ENCODE data around the gene MYO5B. TPM values are rescaled to one million over a fixed set of nuclear protein-coding genes. Genes with fewer than 3 reads are reported as not detected.

Gene MYO5B
- total RNA-seq, 1 donor from 2014 or later, result 1.8 TPM

GRCh38 chr18:49863769-49864621, 331.0 kb downstream of the MYO5B start:
- DNase-seq (ENCODE audit: extremely low read depth, low read depth, low spot score), result no peak

GRCh38 chr18:49862656-49863385, 332.1 kb downstream of the MYO5B start:
- DNase-seq (ENCODE audit: extremely low read depth, low read depth, low spot score), result no peak

GRCh38 chr18:49861659-49862058, 333.3 kb downstream of the MYO5B start:
- no peak for DNase-seq (ENCODE audit: extremely low read depth, low read depth, low spot score)

GRCh38 chr18:49859725-49860124, 335.2 kb downstream of the MYO5B start:
- DNase-seq (ENCODE audit: extremely low read depth, low read depth, low spot score), result no peak

- DNase-seq (ENCODE audit: extremely low read depth, low read depth, low spot score), result no peak
Observed at GRCh38 chr18:49859021-49859359, 336.0 kb downstream of the MYO5B start.

- peak; percentile 41 for DNase-seq (ENCODE audit: extremely low read depth, low read depth, low spot score)
Observed at GRCh38 chr18:49858309-49859020, 336.5 kb downstream of the MYO5B start.

- no peak for DNase-seq (ENCODE audit: extremely low read depth, low read depth, low spot score)
Observed at GRCh38 chr18:49857708-49858107, 337.2 kb downstream of the MYO5B start.

- DNase-seq (ENCODE audit: extremely low read depth, low read depth, low spot score), result no peak
Observed at GRCh38 chr18:49856496-49856895, 338.5 kb downstream of the MYO5B start.

GRCh38 chr18:49855711-49856415, 339.1 kb downstream of the MYO5B start:
- DNase-seq (ENCODE audit: extremely low read depth, low read depth, low spot score), result no peak

- DNase-seq (ENCODE audit: extremely low read depth, low read depth, low spot score), result no peak
Observed at GRCh38 chr18:49854681-49855080, 340.3 kb downstream of the MYO5B start.

GRCh38 chr18:49853436-49853835, 341.5 kb downstream of the MYO5B start:
- no peak for DNase-seq (ENCODE audit: extremely low read depth, low read depth, low spot score)

GRCh38 chr18:49853011-49853410, 341.9 kb downstream of the MYO5B start:
- no peak for DNase-seq (ENCODE audit: extremely low read depth, low read depth, low spot score)

GRCh38 chr18:49851624-49852023, 343.3 kb downstream of the MYO5B start:
- DNase-seq (ENCODE audit: extremely low read depth, low read depth, low spot score), result no peak

- DNase-seq (ENCODE audit: extremely low read depth, low read depth, low spot score), result no peak
Observed at GRCh38 chr18:49850636-49851035, 344.3 kb downstream of the MYO5B start.

- peak; percentile 73 for DNase-seq (ENCODE audit: extremely low read depth, low read depth, low spot score)
Observed at GRCh38 chr18:49849331-49850217, 345.4 kb downstream of the MYO5B start.

- no peak for DNase-seq (ENCODE audit: extremely low read depth, low read depth, low spot score)
Observed at GRCh38 chr18:49848115-49848514, 346.8 kb downstream of the MYO5B start.

- DNase-seq (ENCODE audit: extremely low read depth, low read depth, low spot score), result no peak
Observed at GRCh38 chr18:49847524-49847923, 347.4 kb downstream of the MYO5B start.

- no peak for DNase-seq (ENCODE audit: extremely low read depth, low read depth, low spot score)
Observed at GRCh38 chr18:49846718-49847470, 348.1 kb downstream of the MYO5B start.

GRCh38 chr18:49846361-49846662, 348.6 kb downstream of the MYO5B start:
- no peak for DNase-seq (ENCODE audit: extremely low read depth, low read depth, low spot score)
